HEK293T (cell line): ENCODE results near the gene CEMP1.

ENCODE experiments used
- ARNT ChIP-seq: fragments of 450-650 bp; IDR thresholded peaks from 2 replicates; pipeline ENCODE4 v1.6.1; 2017; ENCODE audit warnings: mild to moderate bottlenecking
- BHLHE40 ChIP-seq: fragments of 450-650 bp; IDR thresholded peaks from 2 replicates; pipeline ENCODE4 v1.6.1; 2016; ENCODE audit warnings: mild to moderate bottlenecking, moderate library complexity, borderline replicate concordance
- CTBP1 ChIP-seq: fragments of 450-650 bp; IDR thresholded peaks from 2 replicates; pipeline ENCODE4 v1.6.1; 2016; ENCODE audit warnings: borderline replicate concordance
- FOXA1 ChIP-seq: fragments of 450-650 bp; IDR thresholded peaks from 2 replicates; pipeline ENCODE4 v1.6.1; 2016; ENCODE audit warnings: mild to moderate bottlenecking
- FOXM1 ChIP-seq: fragments of 450-650 bp; IDR thresholded peaks from 2 replicates; pipeline ENCODE4 v1.6.1; 2017; ENCODE audit warnings: mild to moderate bottlenecking, borderline replicate concordance
- LEF1 ChIP-seq: fragments of 450-650 bp; IDR thresholded peaks from 2 replicates; pipeline ENCODE4 v1.6.1; 2017; ENCODE audit warnings: mild to moderate bottlenecking, borderline replicate concordance
- SP1 ChIP-seq: fragments of 450-650 bp; IDR thresholded peaks from 2 replicates; pipeline ENCODE4 v1.6.1; 2017
- SUZ12 ChIP-seq: fragments of 450-650 bp; IDR thresholded peaks from 2 replicates; pipeline ENCODE4 v1.6.1; 2016; ENCODE audit warnings: mild to moderate bottlenecking
- ZNF384 ChIP-seq: fragments of 450-650 bp; IDR thresholded peaks from 2 replicates; pipeline ENCODE4 v1.6.1; 2016
- TF ChIP-seq, protein P1 (sequence below): fragments of 450-650 bp; IDR thresholded peaks from 2 replicates; pipeline ENCODE4 v1.6.1; 2016

DNA sequence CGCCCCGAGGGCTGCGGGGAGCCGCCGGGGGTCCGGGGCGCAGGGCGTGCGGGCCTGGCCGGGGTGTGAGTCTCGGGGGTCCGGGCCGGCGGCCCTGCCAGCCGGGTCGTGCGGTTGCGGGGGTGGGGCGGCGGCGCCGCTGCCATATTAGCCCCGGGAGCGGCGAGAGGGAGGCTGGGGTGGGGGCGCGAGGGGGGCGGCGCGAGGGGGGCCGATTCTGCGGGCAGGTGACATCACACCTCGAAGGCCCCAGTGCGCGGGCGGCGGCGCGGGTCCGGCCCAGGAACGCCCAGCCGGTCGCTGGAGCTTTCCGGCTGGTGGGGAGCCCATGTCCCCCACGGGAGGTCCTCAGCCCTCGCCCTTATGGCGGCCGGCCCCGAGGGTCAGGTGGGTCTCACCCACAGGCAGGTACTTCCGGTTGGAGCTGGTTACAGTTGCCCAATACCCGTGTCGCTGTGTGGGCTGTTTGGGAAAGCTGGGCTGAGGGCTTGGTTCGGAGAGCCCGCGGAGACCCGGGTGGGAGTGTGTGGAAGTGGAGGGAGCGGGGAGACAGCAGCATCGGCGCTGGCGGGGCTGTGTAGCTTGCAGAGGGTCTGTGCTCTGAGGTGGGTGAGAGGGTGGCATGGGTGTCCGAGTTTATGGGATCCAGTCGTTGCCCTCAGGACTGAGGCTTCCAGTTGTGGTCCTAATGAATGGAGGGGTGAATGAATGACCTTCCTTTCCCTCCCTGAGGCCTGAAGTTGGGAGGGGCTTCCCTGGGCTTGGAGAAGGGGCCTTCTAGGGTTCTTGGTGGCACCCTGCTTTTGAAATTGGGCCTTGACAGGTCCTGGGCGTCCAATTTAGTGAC is 16.7 kb downstream of the CEMP1 start:
- TF ChIP-seq FOXM1 (no peak), SP1 (no peak), LEF1 (no peak), BHLHE40 (no peak), FOXA1 (no peak), SUZ12 (no peak), CTBP1 (no peak), ARNT (no peak), ZNF384 (no peak)
- TF ChIP-seq, protein P1, sequence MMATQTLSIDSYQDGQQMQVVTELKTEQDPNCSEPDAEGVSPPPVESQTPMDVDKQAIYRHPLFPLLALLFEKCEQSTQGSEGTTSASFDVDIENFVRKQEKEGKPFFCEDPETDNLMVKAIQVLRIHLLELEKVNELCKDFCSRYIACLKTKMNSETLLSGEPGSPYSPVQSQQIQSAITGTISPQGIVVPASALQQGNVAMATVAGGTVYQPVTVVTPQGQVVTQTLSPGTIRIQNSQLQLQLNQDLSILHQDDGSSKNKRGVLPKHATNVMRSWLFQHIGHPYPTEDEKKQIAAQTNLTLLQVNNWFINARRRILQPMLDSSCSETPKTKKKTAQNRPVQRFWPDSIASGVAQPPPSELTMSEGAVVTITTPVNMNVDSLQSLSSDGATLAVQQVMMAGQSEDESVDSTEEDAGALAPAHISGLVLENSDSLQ = no peak
